ENCODE data around the gene CDK14. TPM values are rescaled to one million over a fixed set of nuclear protein-coding genes. Genes with fewer than 3 reads are reported as not detected.

The CDK14 gene
- total and polyA plus RNA-seq, 2 donors (not counting 3 experiments of a cell fraction or from before 2014, with no cell fraction given): 5.5 to 34.2 TPM

GRCh38 chr7:90968871-90969270 lies 372.8 kb downstream of the CDK14 start:
- no peak overlapping the region for H3K4me3 ChIP-seq (replicated peaks in 1 of 3; ENCODE audit: insufficient read depth in 1 of 3, low read depth in 1 of 3, low read length in 3 of 3)
- H3K9me1 ChIP-seq (replicated peaks; ENCODE audit: control insufficient read depth, extremely low read depth, insufficient read depth, low read length): no peaks in the 10 kb centered on the region
- no peak overlapping the region for H2AFZ ChIP-seq (ENCODE audit: low read depth, low read length)
- no TSS peak for BruUV-seq (replicated peaks)
- no peak overlapping the region for H3K27ac ChIP-seq (ENCODE audit: insufficient read depth, low read depth, low read length)
- no peaks in the 10 kb centered on the region for H3K27me3 ChIP-seq (ENCODE audit: control insufficient read depth in 2 of 2, insufficient read depth in 2 of 2, low read length in 2 of 2)
- no peaks in the 10 kb centered on the region for H3K4me1 ChIP-seq (ENCODE audit: control insufficient read depth, extremely low read depth, insufficient read depth, low read length)
- no peak for TF ChIP-seq MAX (IDR thresholded peaks at IDR 0.05; ENCODE audit: insufficient read depth, insufficient read length)
- no peak for TF ChIP-seq MYC (IDR thresholded peaks at IDR 0.05; ENCODE audit: low read depth, low read length)
- TF ChIP-seq GATA2 (IDR thresholded peaks at IDR 0.05; ENCODE audit: insufficient read depth, insufficient read length, low read depth, low read length): no peak
- TF ChIP-seq POLR2AphosphoS5 (IDR thresholded peaks at IDR 0.05; ENCODE audit: insufficient read depth, low read depth, low read length): no peak
- TF ChIP-seq CTCF (IDR thresholded peaks at IDR 0.05; ENCODE audit: extremely low read depth in 1 of 2, insufficient read depth in 1 of 2, low read depth in 1 of 2, low read length in 2 of 2): no peak
- no peak for TF ChIP-seq EZH2 (IDR thresholded peaks at IDR 0.05; ENCODE audit: borderline replicate concordance, low read depth, low read length, severe bottlenecking)
- TF ChIP-seq JUN (IDR thresholded peaks at IDR 0.05; ENCODE audit: borderline replicate concordance, insufficient read depth, insufficient read length, low read depth): no peak
- no peak for TF ChIP-seq POLR2A (IDR thresholded peaks at IDR 0.05; ENCODE audit: low read depth, low read length)
- TF ChIP-seq FOS (IDR thresholded peaks at IDR 0.05; ENCODE audit: borderline replicate concordance, insufficient read depth, low read length): no peak
- no peak for FAIRE-seq
- intact Hi-C loops (cut with micrococcal nuclease) (no loop called here), dilution Hi-C loops (cut with MboI; ENCODE audit: extremely low pct_ligation_motif_present, low sequenced_read_pairs) (no loop called here)
- ChIA-PET POLR2A (no interaction called here), CTCF (no interaction called here)
- no peaks in the 10 kb centered on the region for H3K9me3 ChIP-seq (replicated peaks; ENCODE audit: control insufficient read depth, insufficient read depth, low read length)
- no peaks in the 10 kb centered on the region for H3K79me2 ChIP-seq (ENCODE audit: control insufficient read depth, insufficient read depth, low read length)
- H3K4me2 ChIP-seq (ENCODE audit: insufficient read depth, low read length): no peak overlapping the region
- H3K36me3 ChIP-seq (ENCODE audit: control insufficient read depth in 2 of 2, extremely low read depth in 1 of 2, insufficient read depth in 2 of 2, low read length in 2 of 2): no peaks in the 10 kb centered on the region
- H3K9ac ChIP-seq (replicated peaks; ENCODE audit: extremely low read depth, insufficient read depth, low read length): no peak overlapping the region
- DNase-seq (ENCODE audit: low read depth, low spot score): no peak
- H4K20me1 ChIP-seq (replicated peaks; ENCODE audit: control insufficient read depth, extremely low read depth, insufficient read depth, low read length): no peaks in the 10 kb centered on the region
